ENCODE measurements around the gene RNF217. TPM values are rescaled to one million over a fixed set of nuclear protein-coding genes. Genes with fewer than 3 reads are reported as not detected.

The RNF217 gene
- total and polyA plus RNA-seq, 10 of the 15 experiments (the other 5 are each of a cell fraction or from before 2014, with no cell fraction given) = under 0.01 to 11.7 (median 0.04) TPM; not detected in 3

GRCh38 chr6:125099211-125100073, 137.2 kb downstream of the RNF217 start:
- WGBS (ENCODE audit: insufficient coverage, insufficient replicate concordance, low lambda C conversion rate, missing lambda C conversion rate) = 6% methylated on average over 40 of the region's 48 CpGs
- Histone ChIP-seq H3K79me2 (ENCODE audit: control insufficient read depth, insufficient read depth, low read length) (no peaks in the 10 kb centered on the region), H3K4me1 (ENCODE audit: control insufficient read depth, insufficient read depth, low read length) (no peaks in the 10 kb centered on the region), H3K36me3 (ENCODE audit: control insufficient read depth in 2 of 2, insufficient read depth in 2 of 2, low read length in 1 of 2) (no peaks in the 10 kb centered on the region), H3K27me3 (replicated peaks in 1 of 2; ENCODE audit: control insufficient read depth in 2 of 2, insufficient read depth in 2 of 2, low read length in 1 of 2) (peaks cover 1 to 3% of the 10 kb centered on the region in 2 experiments), H3K4me2 (ENCODE audit: control insufficient read depth, insufficient read depth) (no peak overlapping the region), H3K9me3 (replicated peaks; ENCODE audit: control insufficient read depth, insufficient read depth, low read length) (no peaks in the 10 kb centered on the region), H3K9ac (ENCODE audit: control insufficient read depth, insufficient read depth, low read length) (no peak overlapping the region), H2AFZ (ENCODE audit: control insufficient read depth, low read depth, low read length) (no peak overlapping the region), H4K20me1 (ENCODE audit: control insufficient read depth, insufficient read depth) (no peaks in the 10 kb centered on the region), H3K27ac (ENCODE audit: control insufficient read depth, insufficient read depth) (no peak overlapping the region), H3K4me3 (no peak overlapping the region)
- ATAC-seq (peak; percentile 69), FAIRE-seq (no peak), DNase-seq (ENCODE audit: low read depth, low spot score) (no peak)
- in situ Hi-C loops (cut with MboI) = no loop called here
- ChIA-PET RAD21 (ENCODE audit: unreplicated experiment) (no interaction called here), SMC1A (ENCODE audit: uncharacterized antibody, unreplicated experiment) (interaction anchor here (1.7 kb wide), 1 partner anchor 15 kb away, joined by 5 read pairs; no protein-coding TSS in a partner anchor), POLR2A (no interaction called here), CTCF (interaction anchor here (0.6 kb wide), 1 partner anchor 91 kb away, joined by 3 read pairs; no protein-coding TSS in a partner anchor)
- intact Hi-C loops (cut with micrococcal nuclease; ENCODE audit: unreplicated experiment) = no loop called here
- BruUV-seq (replicated peaks) = no TSS peak
- TF ChIP-seq IKZF1 (conservative IDR thresholded peaks at IDR 0.05) = peak; percentile 40; the same call in 1 of the 2 replicates
- no peak for TF ChIP-seq MEF2A (IDR thresholded peaks at IDR 0.05; ENCODE audit: insufficient read depth, low read depth, low read length)
- TF ChIP-seq MEF2B (IDR thresholded peaks at IDR 0.05; ENCODE audit: partially characterized antibody, poor library complexity, severe bottlenecking) = peak; percentile 77
- peak in 1 of 2 experiments; percentile 6; a peak in 1 of 4 replicates for TF ChIP-seq BHLHE40 (IDR thresholded peaks at IDR 0.05; ENCODE audit: borderline replicate concordance in 1 of 2, low read depth in 2 of 2, low read length in 1 of 2)

GRCh38 chr6:125100074-125100652, 137.9 kb downstream of the RNF217 start:
- no peaks in the 10 kb centered on the region for H3K4me1 ChIP-seq (ENCODE audit: control insufficient read depth, insufficient read depth, low read length)
- H4K20me1 ChIP-seq (ENCODE audit: control insufficient read depth, insufficient read depth) = no peaks in the 10 kb centered on the region
- 60% methylated on average over 10 of the region's 10 CpGs for WGBS (ENCODE audit: insufficient coverage, insufficient replicate concordance, low lambda C conversion rate, missing lambda C conversion rate)
- intact Hi-C loops (cut with micrococcal nuclease; ENCODE audit: unreplicated experiment) (no loop called here), in situ Hi-C loops (cut with MboI) (no loop called here)
- DNase-seq (ENCODE audit: low read depth, low spot score) (no peak), FAIRE-seq (no peak), ATAC-seq (no peak)
- H2AFZ ChIP-seq (ENCODE audit: control insufficient read depth, low read depth, low read length) = no peak overlapping the region
- H3K27me3 ChIP-seq (replicated peaks in 1 of 2; ENCODE audit: control insufficient read depth in 2 of 2, insufficient read depth in 2 of 2, low read length in 1 of 2) = peaks cover 1 to 3% of the 10 kb centered on the region in 2 experiments
- BruUV-seq (replicated peaks) = no TSS peak
- H3K27ac ChIP-seq (ENCODE audit: control insufficient read depth, insufficient read depth) = no peak overlapping the region
- ChIA-PET POLR2A (no interaction called here), RAD21 (ENCODE audit: unreplicated experiment) (no interaction called here), CTCF (no interaction called here), SMC1A (ENCODE audit: uncharacterized antibody, unreplicated experiment) (no interaction called here)
- H3K36me3 ChIP-seq (ENCODE audit: control insufficient read depth in 2 of 2, insufficient read depth in 2 of 2, low read length in 1 of 2) = no peaks in the 10 kb centered on the region
- H3K4me2 ChIP-seq (ENCODE audit: control insufficient read depth, insufficient read depth) = no peak overlapping the region
- H3K9ac ChIP-seq (ENCODE audit: control insufficient read depth, insufficient read depth, low read length) = no peak overlapping the region
- no peak overlapping the region for H3K4me3 ChIP-seq
- H3K79me2 ChIP-seq (ENCODE audit: control insufficient read depth, insufficient read depth, low read length) = no peaks in the 10 kb centered on the region
- no peaks in the 10 kb centered on the region for H3K9me3 ChIP-seq (replicated peaks; ENCODE audit: control insufficient read depth, insufficient read depth, low read length)
- TF ChIP-seq TARDBP (IDR thresholded peaks at IDR 0.05; ENCODE audit: borderline replicate concordance) = no peak
- TF ChIP-seq ESRRA (IDR thresholded peaks at IDR 0.05; ENCODE audit: low read length) = no peak
- TF ChIP-seq BCL3 (IDR thresholded peaks at IDR 0.05; ENCODE audit: borderline replicate concordance, insufficient read depth, low read depth, low read length, poor library complexity, severe bottlenecking) = no peak
- no peak for TF ChIP-seq RFX5 (IDR thresholded peaks at IDR 0.05; ENCODE audit: low read depth, low read length)
- TF ChIP-seq EP300 (IDR thresholded peaks at IDR 0.05; ENCODE audit: borderline replicate concordance in 1 of 2, control insufficient read depth in 1 of 2, low read depth in 2 of 2, low read length in 2 of 2) = no peak
- TF ChIP-seq BACH1 (IDR thresholded peaks at IDR 0.05; ENCODE audit: borderline replicate concordance) = no peak
- TF ChIP-seq MTA2 (IDR thresholded peaks at IDR 0.05; ENCODE audit: low read depth) = no peak
